Stimulated activated CD4-positive, alpha-beta T cell treated with anti-CD3 and anti-CD28 coated beads, Interleukin-1b, Interleukin-23, amount 100 ng/mL, for 24 hours (primary cell): ENCODE measurements around the gene UNC5A.

Experiments used
- DNase-seq, 4 experiments: peaks; one replicate each; pipeline ENCODE4 v3.0.0-alpha.2; 2020; ENCODE audit warnings: low read depth in 4 of 4, low spot score in 1 of 4

UNC5A gene

DNA sequence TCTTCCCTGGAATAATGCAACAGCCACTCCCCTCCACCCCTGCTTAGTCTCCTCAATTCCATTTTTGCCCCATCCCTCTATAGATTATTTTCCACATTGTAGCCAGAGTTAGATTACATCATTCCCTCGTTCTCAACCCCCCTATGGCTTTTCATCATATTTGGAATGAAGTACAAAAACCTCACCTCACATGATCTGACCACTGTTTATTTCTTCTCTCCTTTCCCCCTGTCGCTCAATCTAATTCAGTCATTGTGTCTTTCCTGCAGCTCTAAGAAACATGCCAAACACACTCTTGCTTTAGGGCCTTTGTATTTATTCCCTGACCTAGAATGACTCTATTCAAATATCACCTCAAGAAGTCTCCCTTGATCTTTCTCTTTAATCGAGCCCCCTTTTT is 111.4 kb downstream of the UNC5A start:
- no peak for DNase-seq

DNA sequence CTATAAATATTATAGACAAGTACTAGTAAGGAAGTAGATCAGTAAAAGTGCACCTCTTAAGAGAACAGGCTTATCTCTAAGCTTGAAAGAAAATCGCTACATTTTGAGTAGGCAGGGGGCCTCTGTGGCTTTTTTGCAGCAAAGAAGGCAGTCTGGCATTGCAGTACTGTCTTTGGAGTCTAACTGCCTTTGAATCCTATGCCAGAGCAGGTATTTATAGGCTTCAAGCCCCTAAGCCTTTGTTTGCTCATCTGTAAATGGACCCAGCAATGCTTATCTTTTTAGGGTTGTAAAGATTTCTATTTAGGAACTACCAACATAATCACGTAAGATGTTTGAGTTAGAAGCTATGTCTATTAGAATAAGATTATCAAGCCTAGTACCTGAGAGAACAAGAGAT is 112.5 kb downstream of the UNC5A start:
- DNase-seq: no peak

DNA sequence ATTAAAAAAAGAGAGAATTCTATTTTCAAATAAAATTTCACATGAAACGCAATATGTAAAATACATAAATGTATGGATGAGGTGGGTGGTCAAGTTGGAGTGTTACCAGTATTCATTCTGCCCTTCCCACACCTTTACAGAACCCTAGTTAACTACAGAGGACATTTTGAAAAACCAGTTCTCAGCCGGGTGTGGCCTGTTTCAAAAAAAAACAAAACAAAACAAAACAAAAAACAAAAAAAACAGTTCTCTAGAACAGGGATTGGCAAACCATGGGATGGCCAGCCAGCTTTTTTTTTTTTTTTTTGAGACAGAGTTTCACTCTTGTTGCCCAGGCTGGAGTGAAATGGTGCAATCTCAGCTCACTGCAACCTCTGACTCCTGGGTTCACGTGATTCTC is 117.2 kb downstream of the UNC5A start:
- DNase-seq: no peak

DNA sequence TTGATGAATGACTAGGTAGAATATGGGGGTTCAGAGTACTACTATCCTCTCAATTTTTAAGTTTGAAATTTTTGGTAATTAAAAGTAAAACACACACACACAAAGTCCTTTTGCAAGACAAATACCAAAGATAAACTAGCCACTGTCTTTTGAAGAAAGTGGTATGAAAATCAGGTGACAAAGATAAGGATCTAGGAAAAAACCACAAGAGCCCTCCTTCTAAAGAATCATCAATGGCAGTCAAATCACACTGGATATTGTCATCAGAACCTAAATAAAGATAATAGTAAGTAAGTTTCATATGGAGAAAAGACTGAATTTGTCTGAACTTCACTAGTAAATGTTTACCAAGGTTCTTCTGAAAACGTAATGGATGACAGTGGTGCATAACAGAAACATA is 119.3 kb downstream of the UNC5A start:
- DNase-seq: no peak
